Immature natural killer cell (primary cell): ENCODE data around the gene CTBP2. TPM values are rescaled to one million over a fixed set of nuclear protein-coding genes. Genes with fewer than 3 reads are reported as not detected.
A peak's percentile ranks its signal among the peaks of the same experiment; 100 is the strongest.

Source experiments
- DNase-seq, 3 donors: peaks; one replicate each; pipeline ENCODE4 v3.0.0; 2022; ENCODE audit warnings: mixed read lengths in 1 of 3
- H3K27ac Mint-ChIP-seq, 6 donors: one replicate each; pipeline ENCODE4 v1.8.0; 2020; ENCODE audit warnings: mixed read lengths in 6 of 6, mild to moderate bottlenecking in 5 of 6, inconsistent platforms in 4 of 6, moderate library complexity in 3 of 6
- H3K27me3 Mint-ChIP-seq, 3 donors: one replicate each; pipeline ENCODE4 v1.8.0; 2020 to 2021; ENCODE audit warnings: low read depth in 3 of 3, mild to moderate bottlenecking in 3 of 3, mixed read lengths in 3 of 3, moderate library complexity in 3 of 3, inconsistent platforms in 1 of 3
- H3K36me3 Mint-ChIP-seq, 3 donors: one replicate each; pipeline ENCODE4 v1.8.0; 2020; ENCODE audit warnings: mixed read lengths in 3 of 3, inconsistent platforms in 2 of 3, mild to moderate bottlenecking in 2 of 3
- H3K4me1 Mint-ChIP-seq, 2 donors: one replicate each; pipeline ENCODE4 v1.8.0; 2020; ENCODE audit warnings: inconsistent platforms in 2 of 2, mild to moderate bottlenecking in 2 of 2, mixed read lengths in 2 of 2, moderate library complexity in 1 of 2
- H3K4me3 Mint-ChIP-seq, 5 donors: one replicate each; pipeline ENCODE4 v1.8.0; 2020; ENCODE audit warnings: mild to moderate bottlenecking in 5 of 5, mixed read lengths in 5 of 5, inconsistent platforms in 3 of 5, moderate library complexity in 3 of 5
- H3K9me3 Mint-ChIP-seq, 6 donors: one replicate each; pipeline ENCODE4 v1.8.0; 2020; ENCODE audit warnings: mild to moderate bottlenecking in 6 of 6, mixed read lengths in 6 of 6, inconsistent platforms in 4 of 6, moderate library complexity in 3 of 6
- polyA plus RNA-seq, 3 donors: library from polyadenylated mRNA; unstranded; fragments of 300-500 nt; fragmentation: Illumina TruSeq; gene quantifications; one replicate each; pipeline ENCODE4 v1.2.3, GENCODE V29; 2021

Gene CTBP2
- polyA plus RNA-seq, 3 donors from 2014 or later, result 89.8 to 154 (median 131) TPM

DNA sequence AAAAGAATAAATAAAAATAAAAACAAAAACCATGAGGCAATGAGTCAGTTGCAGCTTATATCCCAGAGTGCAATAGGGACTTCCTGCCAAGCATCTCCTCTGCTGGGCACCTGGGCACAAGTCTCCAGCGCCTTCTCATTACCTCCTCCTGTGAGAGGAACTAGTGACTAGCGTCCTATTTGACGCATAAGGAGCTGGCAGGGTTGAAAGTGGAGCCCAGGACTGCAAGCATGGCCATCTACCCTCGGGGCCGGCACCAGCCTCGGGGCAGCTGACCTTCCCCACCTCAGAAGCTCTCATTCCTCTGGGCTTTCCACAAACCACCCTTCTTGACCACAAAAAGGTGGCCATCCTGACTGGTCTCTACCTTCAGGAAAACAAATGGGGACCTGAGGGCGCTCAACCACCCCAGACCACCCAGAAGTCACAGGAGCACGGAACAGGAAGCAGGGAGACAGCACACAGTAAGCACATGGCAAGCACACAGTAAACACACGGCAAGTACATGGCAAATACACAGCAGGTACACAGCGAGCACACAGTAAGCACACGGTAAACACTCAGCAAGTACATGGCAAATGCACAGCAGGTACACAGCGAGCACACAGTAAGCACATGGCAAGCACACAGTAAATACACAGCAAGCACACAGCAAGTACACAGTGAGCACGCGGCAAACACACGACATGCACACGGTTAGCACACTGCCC is 19.1 kb downstream of the CTBP2 start:
- Mint-ChIP-seq H3K4me1 (peaks cover 89 to 94% of the 10 kb centered on the region in 2 donors), H3K36me3 (peaks cover 0 to 22% (median 4%) of the 10 kb centered on the region in 3 donors), H3K27ac (peak overlapping the region; percentile 71 to 91 (median 84)), H3K27me3 (peaks cover 0 to 4% (median 0%) of the 10 kb centered on the region in 3 donors), H3K9me3 (no peaks in the 10 kb centered on the region), H3K4me3 (peak overlapping the region; percentile 3 to 61 (median 35))
- DNase-seq, result no peak

GRCh38 chr10:125140151-125140550 is 20.2 kb downstream of the CTBP2 start:
- Mint-ChIP-seq H3K27ac (peak overlapping the region; percentile 60 to 84 (median 74)), H3K36me3 (peaks cover 0 to 22% (median 4%) of the 10 kb centered on the region in 3 donors), H3K4me1 (peaks cover 88 to 94% of the 10 kb centered on the region in 2 donors), H3K9me3 (no peaks in the 10 kb centered on the region), H3K27me3 (peaks cover 0 to 4% (median 0%) of the 10 kb centered on the region in 3 donors), H3K4me3 (peak overlapping the region in 1 of 5 donors; percentile 21)
- no peak for DNase-seq

DNA sequence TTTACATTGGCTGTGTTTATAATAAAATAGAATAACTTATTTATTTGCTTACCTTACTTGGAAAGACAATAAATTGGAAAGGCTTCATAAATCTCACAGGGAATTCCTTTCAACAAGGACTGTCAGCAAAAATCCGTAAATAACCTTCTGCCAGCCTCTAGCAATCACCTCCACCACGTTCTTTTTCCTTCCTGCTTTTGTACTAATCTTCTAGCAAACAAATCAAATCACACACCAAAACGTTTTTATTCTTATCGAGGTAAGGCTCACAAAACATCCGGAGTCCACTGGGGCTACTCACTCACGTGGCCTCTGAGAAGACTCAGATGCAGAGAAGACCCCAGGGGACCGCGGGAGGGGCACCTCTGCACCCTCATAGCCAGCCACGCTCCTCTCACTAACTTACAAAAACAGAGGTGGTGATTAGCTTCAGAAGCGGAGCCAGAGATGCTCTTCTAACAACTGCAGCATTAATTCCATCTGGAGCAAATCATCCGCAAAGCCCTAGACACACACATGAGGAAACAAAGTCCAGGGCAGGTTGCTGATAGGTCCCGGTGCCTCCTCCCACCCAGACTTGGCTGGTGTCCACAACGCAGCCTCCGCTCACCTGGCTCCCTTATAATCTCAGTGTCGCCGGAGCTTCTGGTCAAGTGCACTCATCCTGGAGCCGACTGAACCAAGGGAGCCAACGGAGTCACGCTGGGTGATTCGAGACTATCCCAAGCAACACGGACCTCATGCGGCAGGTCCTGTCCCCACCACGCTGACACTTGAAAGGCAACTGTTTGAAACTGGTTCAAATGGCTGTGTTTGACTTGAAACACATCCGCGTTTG is 22.5 kb downstream of the CTBP2 start:
- Mint-ChIP-seq H3K27me3 (peaks cover 0 to 4% (median 0%) of the 10 kb centered on the region in 3 donors), H3K4me1 (peaks cover 92 to 94% of the 10 kb centered on the region in 2 donors), H3K27ac (peak overlapping the region; percentile 24 to 84 (median 71)), H3K36me3 (peaks cover 0 to 34% (median 5%) of the 10 kb centered on the region in 3 donors), H3K9me3 (no peaks in the 10 kb centered on the region), H3K4me3 (peak overlapping the region in 2 of 5 donors; percentile 1 to 17)
- no peak for DNase-seq

- peaks cover 5 to 41% (median 6%) of the 10 kb centered on the region in 3 donors for H3K36me3 Mint-ChIP-seq
- DNase-seq, result no peak
- H3K27ac Mint-ChIP-seq, result peak overlapping the region in 5 of 6 donors; percentile 74 to 86 (median 83)
- H3K4me1 Mint-ChIP-seq, result peaks cover 90 to 94% of the 10 kb centered on the region in 2 donors
- H3K4me3 Mint-ChIP-seq, result no peak overlapping the region
- H3K9me3 Mint-ChIP-seq, result no peaks in the 10 kb centered on the region
- H3K27me3 Mint-ChIP-seq, result peaks cover 0 to 4% (median 0%) of the 10 kb centered on the region in 3 donors
Observed at GRCh38 chr10:125136087-125136486, 24.3 kb downstream of the CTBP2 start.

DNA sequence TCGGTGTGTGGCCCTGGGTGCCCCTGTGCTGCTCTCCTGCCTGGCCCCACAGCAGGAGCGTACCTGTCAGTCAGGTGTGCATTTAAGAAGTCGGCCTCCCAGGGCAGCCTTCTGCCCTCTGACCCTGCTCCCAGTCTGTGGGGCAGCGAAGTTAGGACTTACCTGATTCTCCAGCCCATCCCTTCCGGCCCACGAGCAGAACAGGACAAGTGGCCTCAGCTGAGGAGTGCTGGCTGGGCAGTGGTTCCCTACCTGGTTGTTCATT is 24.7 kb downstream of the CTBP2 start:
- H3K9me3 Mint-ChIP-seq, result no peaks in the 10 kb centered on the region
- H3K27me3 Mint-ChIP-seq, result peaks cover 0 to 4% (median 0%) of the 10 kb centered on the region in 3 donors
- no peak for DNase-seq
- peaks cover 5 to 44% (median 6%) of the 10 kb centered on the region in 3 donors for H3K36me3 Mint-ChIP-seq
- H3K4me3 Mint-ChIP-seq, result peak overlapping the region in 1 of 5 donors; percentile 6
- H3K27ac Mint-ChIP-seq, result peak overlapping the region in 5 of 6 donors; percentile 53 to 86 (median 83)
- H3K4me1 Mint-ChIP-seq, result peaks cover 93 to 96% of the 10 kb centered on the region in 2 donors

- Mint-ChIP-seq H3K36me3 (peaks cover 5 to 47% (median 6%) of the 10 kb centered on the region in 3 donors), H3K4me3 (peak overlapping the region in 4 of 5 donors; percentile 13 to 36 (median 25)), H3K27ac (peak overlapping the region; percentile 53 to 86 (median 82)), H3K9me3 (no peaks in the 10 kb centered on the region), H3K27me3 (peaks cover 0 to 4% (median 0%) of the 10 kb centered on the region in 3 donors), H3K4me1 (peaks cover 93 to 98% of the 10 kb centered on the region in 2 donors)
- no peak for DNase-seq
Observed at GRCh38 chr10:125134916-125135770, 25.2 kb downstream of the CTBP2 start.

DNA sequence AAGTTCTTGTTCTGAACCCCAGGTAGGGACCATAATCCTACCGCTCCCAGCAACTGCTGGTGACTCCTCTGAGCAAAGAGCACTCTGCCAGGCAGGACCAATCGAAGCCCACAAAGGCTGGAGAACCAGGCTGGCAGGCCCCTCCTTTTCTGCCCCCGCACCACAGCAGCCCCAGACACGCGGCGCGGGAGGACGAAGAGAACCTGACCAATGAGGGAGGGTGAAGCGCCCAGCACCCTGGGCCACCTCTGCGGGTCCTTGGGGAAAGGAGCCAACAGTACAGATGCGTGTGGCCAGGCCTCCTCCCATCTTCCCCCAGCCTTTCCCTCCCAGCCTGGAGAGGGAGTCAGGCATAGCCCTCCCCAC is 25.9 kb downstream of the CTBP2 start:
- Mint-ChIP-seq H3K27ac (peak overlapping the region in 5 of 6 donors; percentile 35 to 86 (median 68)), H3K4me1 (peaks cover 93 to 98% of the 10 kb centered on the region in 2 donors), H3K9me3 (no peaks in the 10 kb centered on the region), H3K27me3 (peaks cover 0 to 2% (median 0%) of the 10 kb centered on the region in 3 donors), H3K4me3 (no peak overlapping the region), H3K36me3 (peaks cover 5 to 47% (median 6%) of the 10 kb centered on the region in 3 donors)
- DNase-seq, result no peak

DNA sequence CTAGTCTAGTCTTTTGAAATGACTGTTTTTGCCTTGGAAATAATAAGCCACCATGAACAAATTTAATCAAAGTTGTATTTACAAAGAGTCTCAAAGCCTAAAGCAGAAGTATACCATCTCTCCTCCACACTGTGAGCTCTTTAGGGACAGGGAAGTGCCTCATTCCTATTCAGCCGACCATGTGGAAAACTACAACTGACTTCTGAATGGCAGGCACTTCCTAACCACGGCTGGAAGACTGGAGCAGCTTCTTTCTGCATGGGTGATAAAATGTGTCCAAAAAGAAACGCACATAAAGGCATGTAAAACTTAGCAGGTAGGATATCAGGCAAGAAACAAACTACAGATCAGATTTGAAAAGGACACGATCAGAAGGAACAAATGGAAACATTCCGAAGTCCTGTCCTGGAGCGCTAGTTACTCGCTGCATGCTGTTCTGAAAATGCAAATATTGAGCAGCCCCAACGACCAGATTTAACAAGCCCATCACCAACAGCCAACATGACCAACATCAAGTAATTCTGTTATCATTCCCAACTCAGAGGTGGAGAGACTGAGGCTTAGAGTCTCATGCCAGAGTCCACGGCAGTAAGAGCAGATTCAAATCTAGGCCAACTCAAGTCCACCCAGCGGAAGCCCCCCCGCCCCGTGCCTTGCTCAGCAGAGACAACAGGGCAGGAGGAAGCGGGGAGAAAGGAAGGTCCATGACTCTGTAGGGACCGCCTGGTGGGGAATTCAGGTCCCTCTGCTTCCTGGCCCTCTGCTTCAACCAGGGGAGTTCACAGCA is 26.5 kb downstream of the CTBP2 start:
- H3K27ac Mint-ChIP-seq, result peak overlapping the region; percentile 35 to 86 (median 60)
- peaks cover 95 to 98% of the 10 kb centered on the region in 2 donors for H3K4me1 Mint-ChIP-seq

DNA sequence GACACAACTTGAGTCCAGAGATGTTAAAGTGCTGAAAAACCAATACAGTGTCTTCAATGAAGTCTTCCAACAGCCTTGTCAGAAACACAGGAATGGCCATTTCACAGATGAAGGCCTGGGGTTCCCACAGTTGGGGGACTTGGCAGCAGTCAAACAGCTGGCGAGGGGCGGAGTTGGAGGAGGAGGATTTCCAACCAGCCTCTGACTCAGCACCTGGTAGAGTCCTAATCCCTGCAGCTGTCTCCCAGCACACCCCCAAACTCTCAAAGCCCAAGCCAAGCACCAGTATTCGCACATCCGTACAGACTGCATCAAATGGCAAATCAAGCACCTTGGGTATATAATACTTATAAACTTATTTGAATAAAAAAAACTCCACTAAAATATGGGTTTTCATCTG is 28.0 kb downstream of the CTBP2 start:
- Mint-ChIP-seq H3K4me3 (no peak overlapping the region), H3K4me1 (peaks cover 96 to 98% of the 10 kb centered on the region in 2 donors), H3K27me3 (no peaks in the 10 kb centered on the region), H3K27ac (peak overlapping the region in 5 of 6 donors; percentile 46 to 86 (median 54)), H3K9me3 (no peaks in the 10 kb centered on the region), H3K36me3 (peaks cover 5 to 30% (median 6%) of the 10 kb centered on the region in 3 donors)
- no peak for DNase-seq

More for the DNA sequence above, 26.5 kb downstream of the CTBP2 start:
- DNase-seq, result no peak
- H3K36me3 Mint-ChIP-seq, result peaks cover 5 to 46% (median 8%) of the 10 kb centered on the region in 3 donors
- no peaks in the 10 kb centered on the region for H3K27me3 Mint-ChIP-seq
- peak overlapping the region in 3 of 5 donors; percentile 2 to 22 (median 3) for H3K4me3 Mint-ChIP-seq
- no peaks in the 10 kb centered on the region for H3K9me3 Mint-ChIP-seq

GRCh38 chr10:125130916-125131315 is 29.4 kb downstream of the CTBP2 start:
- Mint-ChIP-seq H3K4me1 (peaks cover 97 to 100% of the 10 kb centered on the region in 2 donors), H3K27me3 (no peaks in the 10 kb centered on the region)

GRCh38 chr10:125130260-125130659 is 30.1 kb downstream of the CTBP2 start:
- Mint-ChIP-seq H3K4me3 (peak overlapping the region in 2 of 5 donors; percentile 35 to 37), H3K27ac (peak overlapping the region; percentile 13 to 90 (median 68)), H3K27me3 (no peaks in the 10 kb centered on the region), H3K36me3 (peaks cover 5 to 28% (median 6%) of the 10 kb centered on the region in 3 donors), H3K4me1 (peaks cover 97 to 100% of the 10 kb centered on the region in 2 donors), H3K9me3 (no peaks in the 10 kb centered on the region)
- no peak for DNase-seq

More at GRCh38 chr10:125130916-125131315, 29.4 kb downstream of the CTBP2 start:
- no peak for DNase-seq
- Mint-ChIP-seq H3K27ac (peak overlapping the region in 3 of 6 donors; percentile 5 to 90 (median 56)), H3K4me3 (no peak overlapping the region), H3K9me3 (no peaks in the 10 kb centered on the region), H3K36me3 (peaks cover 5 to 28% (median 6%) of the 10 kb centered on the region in 3 donors)

- Mint-ChIP-seq H3K36me3 (peaks cover 5 to 28% (median 6%) of the 10 kb centered on the region in 3 donors), H3K4me3 (peak overlapping the region; percentile 25 to 71 (median 48)), H3K27me3 (no peaks in the 10 kb centered on the region), H3K27ac (peak overlapping the region; percentile 30 to 90 (median 72)), H3K9me3 (no peaks in the 10 kb centered on the region), H3K4me1 (peaks cover 95 to 100% of the 10 kb centered on the region in 2 donors)
- DNase-seq, result peak; percentile 22 to 36 (median 35)
Observed at GRCh38 chr10:125129076-125129458, 31.3 kb downstream of the CTBP2 start.
